Measurements from ENCODE around the gene TNFRSF9. TPM values are rescaled to one million over a fixed set of nuclear protein-coding genes. Genes with fewer than 3 reads are reported as not detected.
A peak's percentile ranks its signal among the peaks of the same experiment; 100 is the strongest.

Gene TNFRSF9
- total RNA-seq: under 0.01 TPM in 2 replicates

DNA sequence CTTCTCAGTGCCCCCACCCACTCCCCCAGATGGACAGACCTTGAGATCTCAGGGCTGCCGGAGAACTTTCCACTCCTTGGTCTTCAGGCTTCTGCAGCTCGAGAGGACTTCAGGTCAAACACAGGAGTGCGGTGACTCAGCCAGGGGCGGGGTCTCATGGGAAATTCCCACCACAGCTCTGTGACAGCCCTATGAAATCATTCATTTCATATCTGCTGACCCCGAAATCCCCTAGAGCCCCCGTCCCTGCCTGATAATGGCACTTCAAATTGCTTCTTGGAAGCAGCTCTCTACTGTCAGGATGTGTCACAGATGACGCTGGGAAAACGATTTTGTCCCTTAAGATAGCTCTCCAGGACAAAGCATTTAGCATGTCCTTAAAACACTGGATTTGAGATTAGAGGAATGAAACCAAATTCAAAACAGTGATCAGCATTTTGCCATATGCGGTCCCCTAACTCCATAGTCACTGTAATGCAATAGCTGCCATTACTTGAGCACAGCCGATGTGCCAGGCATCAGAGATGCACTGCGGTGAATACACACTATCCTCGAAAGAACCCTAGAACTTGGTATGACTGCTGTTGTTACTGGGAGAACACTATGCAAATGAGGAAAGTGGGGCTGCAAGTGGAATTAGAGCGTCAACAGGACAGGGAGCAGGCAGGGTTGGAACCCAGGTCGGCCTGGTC lies at the start of gene TNFRSF9:
TSS of gene TNFRSF9 (minus strand) at position 95 of the 692 bp plus-strand sequence. CDS start 845 bp downstream, outside the sequence.
- DNase-seq (ENCODE audit: insufficient read length, low spot score, missing footprints): no peak
- H3K9me3 ChIP-seq (ENCODE audit: low read depth, low read length): no peaks in the 10 kb centered on the region
- no peaks in the 10 kb centered on the region for H4K20me1 ChIP-seq (ENCODE audit: insufficient read depth, low read length)
- H3K27ac ChIP-seq (ENCODE audit: low read depth, low read length): no peak within 1 kb of the TSS
- peaks cover 19% of the 10 kb centered on the region for H3K4me1 ChIP-seq (ENCODE audit: insufficient read depth, low read length)
- H3K4me2 ChIP-seq (ENCODE audit: insufficient read depth, low read length): peak within 1 kb of the TSS; percentile 4
- H3K27me3 ChIP-seq (ENCODE audit: insufficient read depth, low read length): peaks cover 32% of the 10 kb centered on the region
- H3K79me2 ChIP-seq (ENCODE audit: insufficient read depth, low read length): no peaks in the 10 kb centered on the region
- H3K36me3 ChIP-seq (ENCODE audit: insufficient read depth, low read length): no peaks in the 10 kb centered on the region
- H3K4me3 ChIP-seq (ENCODE audit: insufficient read depth, low read length): no peak within 1 kb of the TSS
- no peak within 1 kb of the TSS for H2AFZ ChIP-seq (ENCODE audit: low read length)
- TF ChIP-seq, protein P1, sequence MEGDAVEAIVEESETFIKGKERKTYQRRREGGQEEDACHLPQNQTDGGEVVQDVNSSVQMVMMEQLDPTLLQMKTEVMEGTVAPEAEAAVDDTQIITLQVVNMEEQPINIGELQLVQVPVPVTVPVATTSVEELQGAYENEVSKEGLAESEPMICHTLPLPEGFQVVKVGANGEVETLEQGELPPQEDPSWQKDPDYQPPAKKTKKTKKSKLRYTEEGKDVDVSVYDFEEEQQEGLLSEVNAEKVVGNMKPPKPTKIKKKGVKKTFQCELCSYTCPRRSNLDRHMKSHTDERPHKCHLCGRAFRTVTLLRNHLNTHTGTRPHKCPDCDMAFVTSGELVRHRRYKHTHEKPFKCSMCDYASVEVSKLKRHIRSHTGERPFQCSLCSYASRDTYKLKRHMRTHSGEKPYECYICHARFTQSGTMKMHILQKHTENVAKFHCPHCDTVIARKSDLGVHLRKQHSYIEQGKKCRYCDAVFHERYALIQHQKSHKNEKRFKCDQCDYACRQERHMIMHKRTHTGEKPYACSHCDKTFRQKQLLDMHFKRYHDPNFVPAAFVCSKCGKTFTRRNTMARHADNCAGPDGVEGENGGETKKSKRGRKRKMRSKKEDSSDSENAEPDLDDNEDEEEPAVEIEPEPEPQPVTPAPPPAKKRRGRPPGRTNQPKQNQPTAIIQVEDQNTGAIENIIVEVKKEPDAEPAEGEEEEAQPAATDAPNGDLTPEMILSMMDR (IDR thresholded peaks at IDR 0.05; ENCODE audit: extremely low read depth, low read depth, low read length): no peak

DNA sequence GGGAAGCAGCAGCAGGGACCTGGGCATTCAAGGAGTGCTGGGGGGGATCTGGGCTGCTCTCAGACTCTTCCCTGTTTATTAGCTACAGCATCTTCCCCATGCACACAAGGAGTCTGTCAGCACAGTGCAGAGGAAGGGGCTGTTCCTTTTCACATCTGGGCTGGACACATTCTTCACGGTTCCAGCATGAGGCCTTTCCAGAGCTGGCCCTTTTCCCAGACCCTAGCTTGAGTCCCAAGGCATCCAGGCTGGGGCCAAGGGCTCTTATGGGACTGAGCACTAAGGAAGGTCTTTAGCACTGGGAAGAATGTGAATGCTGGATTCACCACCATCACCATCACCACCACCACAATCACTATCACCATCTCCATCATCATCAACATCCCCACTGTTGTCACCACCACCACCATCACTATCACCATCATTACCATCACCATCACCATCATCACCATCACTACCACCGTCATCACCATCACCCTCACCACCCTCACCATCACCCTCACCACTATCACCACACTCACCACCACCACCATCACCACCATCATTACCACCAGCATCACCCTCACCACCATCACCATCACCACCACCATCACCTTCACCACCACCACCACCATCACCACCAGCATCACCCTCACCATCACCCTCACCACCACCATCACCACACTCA lies 49.3 kb upstream of the TNFRSF9 start:
- Histone ChIP-seq H2AFZ (ENCODE audit: low read length) (no peak overlapping the region), H3K27ac (ENCODE audit: low read depth, low read length) (no peak overlapping the region), H3K4me1 (ENCODE audit: insufficient read depth, low read length) (peaks cover 13% of the 10 kb centered on the region), H3K4me2 (ENCODE audit: insufficient read depth, low read length) (no peak overlapping the region), H3K27me3 (ENCODE audit: insufficient read depth, low read length) (no peaks in the 10 kb centered on the region), H3K4me3 (ENCODE audit: insufficient read depth, low read length) (no peak overlapping the region), H3K79me2 (ENCODE audit: insufficient read depth, low read length) (no peaks in the 10 kb centered on the region), H3K36me3 (ENCODE audit: insufficient read depth, low read length) (peaks cover 14% of the 10 kb centered on the region), H4K20me1 (ENCODE audit: insufficient read depth, low read length) (peaks cover 2% of the 10 kb centered on the region), H3K9me3 (ENCODE audit: low read depth, low read length) (no peaks in the 10 kb centered on the region)
- TF ChIP-seq, protein P1 (IDR thresholded peaks at IDR 0.05; ENCODE audit: extremely low read depth, low read depth, low read length): no peak
- DNase-seq (ENCODE audit: insufficient read length, low spot score, missing footprints): no peak

DNA sequence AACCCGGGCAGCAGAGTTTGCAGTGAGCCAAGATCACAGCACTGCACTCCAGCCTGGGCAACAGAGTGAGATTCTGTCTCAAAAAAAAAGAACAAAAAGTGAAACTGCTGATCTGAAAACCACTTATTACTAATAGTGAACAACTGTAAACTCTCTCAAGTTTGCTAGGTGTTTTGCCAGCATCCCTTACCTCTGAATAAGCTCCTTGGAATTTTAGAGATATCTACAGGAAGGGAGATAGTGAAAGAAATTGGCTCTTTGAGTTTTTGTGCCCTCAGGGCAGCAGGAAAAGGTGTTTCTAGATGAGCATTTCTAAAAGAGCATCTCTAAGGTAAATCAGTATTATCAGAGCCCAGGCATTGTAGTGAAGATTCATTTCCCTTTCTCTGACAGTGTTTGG lies 47.9 kb upstream of the TNFRSF9 start:
- Histone ChIP-seq H2AFZ (ENCODE audit: low read length) (no peak overlapping the region), H3K27me3 (ENCODE audit: insufficient read depth, low read length) (no peaks in the 10 kb centered on the region), H3K4me2 (ENCODE audit: insufficient read depth, low read length) (no peak overlapping the region), H3K36me3 (ENCODE audit: insufficient read depth, low read length) (peaks cover 27% of the 10 kb centered on the region), H3K4me1 (ENCODE audit: insufficient read depth, low read length) (no peaks in the 10 kb centered on the region), H3K79me2 (ENCODE audit: insufficient read depth, low read length) (peaks cover 6% of the 10 kb centered on the region), H3K9me3 (ENCODE audit: low read depth, low read length) (no peaks in the 10 kb centered on the region), H3K4me3 (ENCODE audit: insufficient read depth, low read length) (no peak overlapping the region), H3K27ac (ENCODE audit: low read depth, low read length) (no peak overlapping the region), H4K20me1 (ENCODE audit: insufficient read depth, low read length) (peaks cover 9% of the 10 kb centered on the region)
- TF ChIP-seq, protein P1 (IDR thresholded peaks at IDR 0.05; ENCODE audit: extremely low read depth, low read depth, low read length): no peak
- DNase-seq (ENCODE audit: insufficient read length, low spot score, missing footprints): no peak

DNA sequence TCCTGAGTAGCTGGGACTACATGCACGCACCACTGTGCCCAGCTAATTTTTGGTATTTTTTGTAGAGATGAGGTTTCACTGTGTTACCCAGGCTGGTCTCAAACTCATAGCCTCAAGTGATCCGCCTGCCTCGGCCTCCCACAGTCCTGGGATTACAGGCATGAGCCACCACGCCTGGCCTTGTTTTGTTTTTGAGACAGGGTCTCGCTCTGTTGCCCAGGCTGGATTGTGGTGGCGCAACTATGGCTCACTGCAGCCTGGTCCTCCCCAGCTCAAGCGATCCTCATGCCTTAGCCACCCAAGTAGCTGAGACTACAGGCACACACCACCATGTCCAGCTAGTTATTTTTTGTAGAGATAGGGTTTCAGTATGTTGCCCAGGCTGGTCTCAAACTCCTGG lies 46.9 kb upstream of the TNFRSF9 start:
- Histone ChIP-seq H3K27ac (ENCODE audit: low read depth, low read length) (no peak overlapping the region), H3K4me1 (ENCODE audit: insufficient read depth, low read length) (peaks cover under 1% of the 10 kb centered on the region), H2AFZ (ENCODE audit: low read length) (no peak overlapping the region), H3K9me3 (ENCODE audit: low read depth, low read length) (no peaks in the 10 kb centered on the region), H3K79me2 (ENCODE audit: insufficient read depth, low read length) (peaks cover 13% of the 10 kb centered on the region), H4K20me1 (ENCODE audit: insufficient read depth, low read length) (peaks cover 9% of the 10 kb centered on the region), H3K36me3 (ENCODE audit: insufficient read depth, low read length) (peaks cover 35% of the 10 kb centered on the region), H3K4me3 (ENCODE audit: insufficient read depth, low read length) (no peak overlapping the region), H3K27me3 (ENCODE audit: insufficient read depth, low read length) (no peaks in the 10 kb centered on the region), H3K4me2 (ENCODE audit: insufficient read depth, low read length) (no peak overlapping the region)
- DNase-seq (ENCODE audit: insufficient read length, low spot score, missing footprints): no peak
- TF ChIP-seq, protein P1 (IDR thresholded peaks at IDR 0.05; ENCODE audit: extremely low read depth, low read depth, low read length): no peak

Data from osteoblast (primary cell).